Urinary bladder (tissue), 4 donors: ENCODE data around the gene ERFL. TPM values are rescaled to one million over a fixed set of nuclear protein-coding genes. Genes with fewer than 3 reads are reported as not detected.
"Not testable (repeated sequence)": the region's sequence is repeated elsewhere in the genome, so short reads cannot be mapped to it uniquely, and the experiment has no call there.

Experiments
- DNase-seq: peaks from one replicate; pipeline ENCODE4 v3.0.0-alpha.2; 2015; ENCODE audit errors: extremely low spot score
- H3K27ac ChIP-seq: one replicate; pipeline ENCODE4 v1.5.1; 2013; ENCODE audit warnings: low read depth, mild to moderate bottlenecking, moderate library complexity
- H3K36me3 ChIP-seq: one replicate; pipeline ENCODE4 v1.6.1; 2013; ENCODE audit warnings: mild to moderate bottlenecking, moderate library complexity; ENCODE audit not compliant: insufficient read depth
- H3K4me1 ChIP-seq: one replicate; pipeline ENCODE4 v1.6.1; 2013; ENCODE audit warnings: mild to moderate bottlenecking, moderate library complexity; ENCODE audit not compliant: insufficient read depth
- H3K4me3 ChIP-seq: one replicate; pipeline ENCODE4 v1.5.1; 2013; ENCODE audit warnings: low read depth, low read length
- WGBS: extraction: QIAGEN DNeasy Blood & Tissue Kit; methylation state at CpG from one replicate; pipeline ENCODE4 v1.1.7; 2013; 5-methylcytosine and 5-hydroxymethylcytosine counted together
- polyA plus RNA-seq: library from polyadenylated mRNA; stranded (reverse); fragments of 200-250 nt; gene quantifications from one replicate; pipeline ENCODE4 v1.2.3, GENCODE V29; 2013
- total RNA-seq: library from RNA; depleted of rRNA; stranded (reverse); fragments of >200 nt; gene quantifications from one replicate; pipeline ENCODE4 v1.2.3, GENCODE V29; 2014
- donor health status: healthy with polysubstance abuse.
- donor health status: healthy.

The ERFL gene
- total and polyA plus RNA-seq, 2 donors, result 0.19 TPM; not detected in 1

GRCh38 chr19:41918095-41918494, 10.2 kb downstream of the ERFL start:
- no peaks in the 10 kb centered on the region for H3K4me1 ChIP-seq
- H3K36me3 ChIP-seq, result no peaks in the 10 kb centered on the region
- no peak for DNase-seq
- no peak overlapping the region for H3K27ac ChIP-seq
- WGBS, result 83% methylated on average over 6 of the region's 6 CpGs
- H3K4me3 ChIP-seq, result no peak overlapping the region

DNA sequence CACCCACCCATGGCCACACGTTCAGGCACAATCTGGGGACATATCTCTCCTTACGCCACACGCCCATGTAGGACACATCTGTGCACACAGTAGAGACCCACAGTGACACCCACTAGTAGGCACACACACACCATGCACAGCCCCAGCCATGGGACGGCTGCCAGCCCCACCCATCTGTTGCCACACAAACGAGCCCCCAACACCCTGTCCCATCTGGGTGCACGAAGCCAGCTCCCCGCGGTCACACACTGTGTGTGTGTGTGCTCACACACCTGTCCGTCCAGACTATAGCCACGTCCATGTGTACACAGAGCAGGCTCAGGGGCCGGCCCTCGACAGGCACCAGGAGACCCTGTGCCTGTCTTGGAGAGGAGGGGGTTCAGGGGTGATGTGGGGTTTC, 10.6 kb downstream of the ERFL start:
- Histone ChIP-seq H3K27ac (no peak overlapping the region), H3K4me1 (no peaks in the 10 kb centered on the region), H3K36me3 (no peaks in the 10 kb centered on the region), H3K4me3 (no peak overlapping the region)
- WGBS, result 50% methylated on average over 12 of the region's 12 CpGs
- DNase-seq, result no peak

- Histone ChIP-seq H3K27ac (no peak overlapping the region), H3K4me3 (no peak overlapping the region), H3K36me3 (no peaks in the 10 kb centered on the region), H3K4me1 (no peaks in the 10 kb centered on the region)
- 26% methylated on average over 27 of the region's 27 CpGs for WGBS
- no peak for DNase-seq
These were observed 12.4 kb downstream of the ERFL start for GRCh38 chr19:41915776-41916414.

DNA sequence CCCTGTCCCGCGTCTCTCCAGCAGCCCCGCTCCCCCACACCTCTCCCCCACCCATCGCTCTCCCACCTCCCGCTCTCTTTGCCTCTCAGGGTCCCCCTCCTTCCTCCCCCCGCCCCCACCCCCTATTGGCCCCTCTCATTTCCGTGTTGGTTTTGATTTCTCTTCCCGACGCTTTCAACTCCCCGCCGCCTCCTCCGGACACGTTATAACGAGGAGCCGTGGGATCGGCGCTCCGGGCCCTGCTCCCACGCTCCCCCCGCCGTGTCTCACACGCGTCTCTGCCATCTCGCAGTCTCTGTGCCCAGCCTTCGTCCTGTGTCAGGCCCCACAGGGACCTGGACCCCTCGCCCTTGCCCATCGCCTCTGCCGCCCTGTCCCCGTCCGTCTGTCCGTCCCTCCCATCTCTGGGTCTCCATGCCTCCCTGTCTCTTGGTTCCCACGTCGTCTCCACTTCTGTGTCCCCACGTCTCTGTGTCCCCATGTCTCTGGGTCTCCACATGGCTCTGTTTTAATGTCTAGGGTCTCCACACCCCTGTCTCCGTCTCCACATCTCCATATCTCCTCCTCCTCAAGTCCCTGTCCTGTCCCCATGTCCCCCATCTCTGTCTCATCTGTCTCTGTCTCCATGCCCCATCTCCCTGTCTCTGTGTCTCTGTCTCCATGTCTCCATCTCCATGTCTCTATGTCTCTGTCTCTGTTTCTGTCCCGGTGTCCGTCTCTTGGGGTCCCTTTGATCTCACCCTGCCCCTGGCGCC, 13.1 kb downstream of the ERFL start:
- DNase-seq, result no peak
- Histone ChIP-seq H3K4me1 (no peaks in the 10 kb centered on the region), H3K36me3 (no peaks in the 10 kb centered on the region), H3K27ac (no peak overlapping the region), H3K4me3 (no peak overlapping the region)
- 4% methylated on average over 38 of the region's 38 CpGs for WGBS

- not testable (repeated sequence) for H3K4me1 ChIP-seq, DNase-seq, H3K36me3 ChIP-seq, H3K27ac ChIP-seq, H3K4me3 ChIP-seq
- 1% methylated on average over 4 of the region's 5 CpGs for WGBS
These were observed 13.8 kb downstream of the ERFL start for GRCh38 chr19:41914424-41914834.

GRCh38 chr19:41913538-41914423, 14.5 kb downstream of the ERFL start:
- Histone ChIP-seq H3K27ac (no peak overlapping the region), H3K36me3 (no peaks in the 10 kb centered on the region), H3K4me3 (no peak overlapping the region), H3K4me1 (no peaks in the 10 kb centered on the region)
- no peak for DNase-seq
- WGBS, result 8% methylated on average over 21 of the region's 21 CpGs

- no peak overlapping the region for H3K4me3 ChIP-seq
- H3K4me1 ChIP-seq, result no peaks in the 10 kb centered on the region
- H3K36me3 ChIP-seq, result no peaks in the 10 kb centered on the region
- under 1% methylated on average over 51 of the region's 51 CpGs for WGBS
- H3K27ac ChIP-seq, result no peak overlapping the region
- no peak for DNase-seq
These were observed 15.2 kb downstream of the ERFL start for GRCh38 chr19:41912899-41913537.

DNA sequence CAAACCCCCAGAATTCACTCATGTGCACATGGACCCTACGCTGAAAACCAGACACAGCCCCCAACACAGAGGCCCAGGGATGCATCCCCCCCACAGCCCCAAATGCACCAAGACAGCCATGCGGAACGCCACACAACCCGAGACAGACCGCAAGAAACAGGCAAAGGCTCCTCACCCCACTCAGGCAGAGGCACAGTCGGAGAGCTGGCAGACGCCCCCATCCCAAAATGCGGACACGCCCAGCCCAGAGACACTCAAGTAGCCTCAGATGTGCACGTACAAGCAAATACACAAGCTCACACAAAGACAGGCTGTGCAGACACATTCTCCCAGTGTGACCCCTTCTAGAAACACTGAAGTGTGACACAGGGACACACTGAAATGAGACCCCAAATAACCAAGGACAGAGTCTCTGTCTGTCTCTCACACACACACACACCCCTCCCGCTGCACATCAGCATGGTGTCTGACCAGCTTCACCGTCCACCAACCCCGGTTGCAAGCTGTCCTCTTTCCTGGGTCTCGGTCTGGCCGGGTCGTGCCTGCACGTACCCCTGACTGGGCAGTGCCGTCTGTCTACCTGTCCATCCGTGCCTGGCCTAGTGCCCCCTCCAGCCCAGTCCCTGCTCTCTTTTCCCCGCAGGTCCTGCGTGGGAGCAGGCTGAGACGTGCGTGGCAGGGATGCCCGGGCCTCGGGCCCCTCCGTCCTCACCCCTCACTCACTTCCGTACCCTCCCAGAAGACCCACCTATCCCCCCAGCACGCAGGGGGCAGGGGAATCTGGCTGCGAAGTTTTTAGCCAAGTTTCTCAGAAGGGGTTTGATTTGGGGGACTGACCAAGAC, 16.1 kb downstream of the ERFL start:
- Histone ChIP-seq H3K4me1 (no peaks in the 10 kb centered on the region), H3K27ac (no peak overlapping the region), H3K4me3 (no peak overlapping the region), H3K36me3 (no peaks in the 10 kb centered on the region)
- 8% methylated on average over 29 of the region's 29 CpGs for WGBS
- no peak for DNase-seq

- H3K4me1 ChIP-seq, result no peaks in the 10 kb centered on the region
- 62% methylated on average over 13 of the region's 13 CpGs for WGBS
- H3K4me3 ChIP-seq, result no peak overlapping the region
- no peak overlapping the region for H3K27ac ChIP-seq
- peaks cover 4% of the 10 kb centered on the region for H3K36me3 ChIP-seq
- no peak for DNase-seq
These were observed 17.0 kb downstream of the ERFL start for GRCh38 chr19:41910992-41911888.

DNA sequence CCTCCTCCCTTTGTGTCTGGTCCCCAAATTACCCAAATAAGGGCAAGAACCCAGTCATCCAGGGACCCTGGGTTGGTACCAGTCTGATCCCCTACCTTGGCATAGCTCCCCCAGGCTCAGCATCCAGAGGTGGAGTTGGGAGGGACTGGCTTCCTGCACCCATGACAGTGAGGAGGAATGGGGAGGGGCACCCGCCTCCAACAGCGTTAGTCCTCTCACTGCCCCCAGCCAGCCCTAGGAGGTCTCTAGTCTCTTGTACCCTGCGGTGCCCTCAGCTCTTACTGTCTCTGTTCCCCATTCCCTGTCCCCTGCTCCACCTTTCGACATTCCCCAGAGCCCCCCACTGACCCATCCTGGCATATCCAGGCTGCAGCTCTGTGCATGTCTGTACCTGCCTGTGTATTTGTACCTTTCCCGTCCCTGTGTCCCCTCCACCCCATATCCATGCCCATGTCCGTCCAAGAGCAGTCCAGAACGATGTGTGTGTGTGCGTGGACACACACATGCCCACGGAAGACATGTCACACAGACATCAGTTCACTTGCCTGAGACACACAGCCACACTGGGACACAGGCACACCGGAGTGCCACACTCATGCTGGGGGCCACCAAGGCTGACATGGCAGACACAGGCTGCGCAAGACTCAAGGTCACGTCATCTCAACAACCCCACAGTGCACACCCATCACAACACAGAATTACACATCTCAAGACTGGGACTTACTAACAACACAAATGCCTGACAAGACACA, 17.8 kb downstream of the ERFL start:
- WGBS, result 58% methylated on average over 12 of the region's 12 CpGs
- no peaks in the 10 kb centered on the region for H3K4me1 ChIP-seq
- H3K36me3 ChIP-seq, result peaks cover 4% of the 10 kb centered on the region
- no peak for DNase-seq
- no peak overlapping the region for H3K4me3 ChIP-seq
- H3K27ac ChIP-seq, result no peak overlapping the region

GRCh38 chr19:41909706-41910105, 18.5 kb downstream of the ERFL start:
- peaks cover 4% of the 10 kb centered on the region for H3K36me3 ChIP-seq
- no peak for DNase-seq
- H3K4me3 ChIP-seq, result no peak overlapping the region
- no peaks in the 10 kb centered on the region for H3K4me1 ChIP-seq
- WGBS, result 46% methylated on average over 13 of the region's 13 CpGs
- H3K27ac ChIP-seq, result no peak overlapping the region
